H9 (cell line): ENCODE data around the gene MVP. TPM values are rescaled to one million over a fixed set of nuclear protein-coding genes. Genes with fewer than 3 reads are reported as not detected.

ENCODE experiments used
- DNase-seq: peaks from one replicate; pipeline ENCODE4 v3.0.0-alpha.2; 2017
- H2AFZ ChIP-seq: one replicate; pipeline ENCODE4 v1.6.1; 2013; ENCODE audit warnings: mild to moderate bottlenecking, low read length, control low read depth, moderate library complexity
- H2AK5ac ChIP-seq: 2 replicates; pipeline ENCODE4 v1.6.1; 2013; ENCODE audit warnings: low read length, control low read depth, mixed read lengths; ENCODE audit not compliant: insufficient read length
- H2BK120ac ChIP-seq: one replicate; pipeline ENCODE4 v1.6.1; 2013; ENCODE audit warnings: low read depth, mild to moderate bottlenecking, low read length, control low read depth, inconsistent platforms; ENCODE audit not compliant: poor library complexity, severe bottlenecking
- H2BK12ac ChIP-seq: 2 replicates; pipeline ENCODE4 v1.6.1; 2013; ENCODE audit warnings: low read length, control low read depth, mixed read lengths, low read depth; ENCODE audit not compliant: insufficient read length
- H2BK15ac ChIP-seq: 2 replicates; pipeline ENCODE4 v1.6.1; 2013; ENCODE audit warnings: low read depth, low read length, control low read depth
- H2BK20ac ChIP-seq: one replicate; pipeline ENCODE4 v1.6.1; 2013; ENCODE audit warnings: low read depth, mild to moderate bottlenecking, low read length, control low read depth, inconsistent platforms; ENCODE audit not compliant: poor library complexity, severe bottlenecking
- H2BK5ac ChIP-seq: 2 replicates; pipeline ENCODE4 v1.6.1; 2013; ENCODE audit warnings: low read length, control low read depth, mixed read lengths; ENCODE audit not compliant: insufficient read length
- H3K14ac ChIP-seq: 2 replicates; pipeline ENCODE4 v1.6.1; 2013; ENCODE audit warnings: low read length, control low read depth; ENCODE audit not compliant: insufficient read depth
- H3K18ac ChIP-seq: 2 replicates; pipeline ENCODE4 v1.6.1; 2013; ENCODE audit warnings: low read depth, mild to moderate bottlenecking, mixed read lengths, low read length, control low read depth; ENCODE audit not compliant: insufficient read length
- H3K23ac ChIP-seq: 2 replicates; pipeline ENCODE4 v1.6.1; 2013; ENCODE audit warnings: low read length, control low read depth, mixed read lengths, low read depth; ENCODE audit not compliant: insufficient read length
- H3K23me2 ChIP-seq: 2 replicates; pipeline ENCODE4 v1.6.1; 2013; ENCODE audit warnings: low read depth, mild to moderate bottlenecking, mixed read lengths, low read length, control low read depth; ENCODE audit not compliant: insufficient read length, poor library complexity, severe bottlenecking
- H3K27ac ChIP-seq: 2 replicates; pipeline ENCODE4 v1.5.1; 2013; ENCODE audit warnings: low read length, control low read depth, mixed read lengths, low read depth; ENCODE audit not compliant: insufficient read length
- H3K27me3 ChIP-seq: 2 replicates; pipeline ENCODE4 v1.6.1; 2013; ENCODE audit warnings: low read length, control low read depth, inconsistent platforms; ENCODE audit not compliant: insufficient read depth
- H3K4ac ChIP-seq: 2 replicates; pipeline ENCODE4 v1.6.1; 2013; ENCODE audit warnings: low read depth, mild to moderate bottlenecking, control low read depth, inconsistent platforms, low read length, moderate library complexity
- H3K4me1 ChIP-seq: 2 replicates; pipeline ENCODE4 v1.6.1; 2013; ENCODE audit warnings: low read length, control low read depth, inconsistent platforms; ENCODE audit not compliant: insufficient read depth
- H3K4me2 ChIP-seq: 2 replicates; pipeline ENCODE4 v1.6.1; 2013; ENCODE audit warnings: low read length, control low read depth, mixed read lengths; ENCODE audit not compliant: insufficient read length, insufficient read depth
- H3K56ac ChIP-seq: 2 replicates; pipeline ENCODE4 v1.6.1; 2013; ENCODE audit warnings: low read depth, mild to moderate bottlenecking, mixed read lengths, low read length, control low read depth; ENCODE audit not compliant: insufficient read length
- H3K79me1 ChIP-seq: 2 replicates; pipeline ENCODE4 v1.6.1; 2013; ENCODE audit warnings: low read depth, mild to moderate bottlenecking, moderate library complexity, low read length, control low read depth, inconsistent platforms; ENCODE audit not compliant: insufficient read depth, poor library complexity, severe bottlenecking
- H3K79me2 ChIP-seq: 2 replicates; pipeline ENCODE4 v1.6.1; 2013; ENCODE audit warnings: low read length, control low read depth, inconsistent platforms; ENCODE audit not compliant: insufficient read depth
- H3K9ac ChIP-seq: 2 replicates; pipeline ENCODE4 v1.6.1; 2013; ENCODE audit warnings: low read length, control low read depth, mixed read lengths; ENCODE audit not compliant: insufficient read length; ENCODE audit errors: extremely low read depth
- H3K9me3 ChIP-seq: one replicate; pipeline ENCODE4 v1.6.1; 2013; ENCODE audit warnings: low read depth, low read length, inconsistent platforms; ENCODE audit not compliant: control insufficient read depth
- H3T11ph ChIP-seq: one replicate; pipeline ENCODE4 v1.6.1; 2013; ENCODE audit warnings: mild to moderate bottlenecking, low read length, control low read depth, inconsistent platforms
- H4K20me1 ChIP-seq: one replicate; pipeline ENCODE4 v1.6.1; 2013; ENCODE audit not compliant: control insufficient read depth, insufficient read length, insufficient read depth
- H4K5ac ChIP-seq: 2 replicates; pipeline ENCODE4 v1.6.1; 2013; ENCODE audit warnings: low read depth, mild to moderate bottlenecking, mixed read lengths, low read length, control low read depth; ENCODE audit not compliant: insufficient read length
- H4K8ac ChIP-seq: replicated peaks from 2 replicates; pipeline ENCODE4 v1.6.1; 2013; ENCODE audit warnings: low read length, control low read depth, mixed read lengths, low read depth; ENCODE audit not compliant: insufficient read length
- H4K91ac ChIP-seq: 2 replicates; pipeline ENCODE4 v1.6.1; 2013; ENCODE audit warnings: low read depth, mild to moderate bottlenecking, moderate library complexity, mixed read lengths, low read length, control low read depth; ENCODE audit not compliant: insufficient read length
- H3K27ac Mint-ChIP-seq, 3 experiments: 2 replicates in 2 of 3; 3 replicates in 1 of 3; pipeline ENCODE4 v1.8.0; 2020 to 2021; ENCODE audit warnings: mixed read lengths in 3 of 3, mild to moderate bottlenecking in 1 of 3, moderate library complexity in 1 of 3
- H3K27me3 Mint-ChIP-seq: 2 replicates; pipeline ENCODE4 v1.8.0; 2021; ENCODE audit warnings: low read depth, mild to moderate bottlenecking, moderate library complexity, mixed read lengths
- H3K36me3 Mint-ChIP-seq, 3 experiments: 2 replicates in 2 of 3; 3 replicates in 1 of 3; pipeline ENCODE4 v1.8.0; 2020 to 2021; ENCODE audit warnings: low read depth in 3 of 3, mixed read lengths in 3 of 3; ENCODE audit not compliant: insufficient read depth in 1 of 3
- H3K4me1 Mint-ChIP-seq, 2 experiments: 2 replicates each; pipeline ENCODE4 v1.8.0; 2020; ENCODE audit warnings: mixed read lengths in 2 of 2
- H3K4me3 Mint-ChIP-seq, 2 experiments: 2 replicates in 1 of 2; 3 replicates in 1 of 2; pipeline ENCODE4 v1.8.0; 2020 to 2021; ENCODE audit warnings: mild to moderate bottlenecking in 2 of 2, mixed read lengths in 2 of 2, moderate library complexity in 1 of 2
- H3K9me3 Mint-ChIP-seq, 2 experiments: 2 replicates in 1 of 2; 3 replicates in 1 of 2; pipeline ENCODE4 v1.8.0; 2020; ENCODE audit warnings: mild to moderate bottlenecking in 2 of 2, mixed read lengths in 2 of 2, moderate library complexity in 1 of 2
- CTCF ChIP-seq: fragments of 200-600 bp; sonication (generic); conservative IDR thresholded peaks from 3 replicates; pipeline ENCODE4 v1.8.0; 2021; ENCODE audit warnings: antibody characterized with exemption, mild to moderate bottlenecking
- WGBS: extraction: QIAGEN DNeasy Blood & Tissue Kit; methylation state at CpG from one replicate; pipeline ENCODE4 v1.1.7; 2013; ENCODE audit warnings: missing lambda C conversion rate, low lambda C conversion rate, mixed read lengths; ENCODE audit not compliant: insufficient read length; ENCODE audit errors: extremely low coverage; 5-methylcytosine and 5-hydroxymethylcytosine counted together
- total RNA-seq: library from RNA; stranded (reverse); gene quantifications from 2 replicates; pipeline ENCODE4 v1.2.1, GENCODE V29; 2021

Gene MVP
- total RNA-seq, 1 experiment from 2014 or later = 3.1 TPM

GRCh38 chr16:29862884-29863668, 42.8 kb downstream of the MVP start, which contains the start of gene CDIPT:
Gene CDIPT, minus strand, starts transcription at chr16:29863226. Its CDS starts 369 bp downstream, at chr16:29862857.
- TF ChIP-seq CTCF = peak; percentile 65
- WGBS = no CpG with 5 or more reads among the region's 57 CpGs
- H3K27ac Mint-ChIP-seq = peak within 1 kb of the TSS; percentile 99 to 100 (median 100)

More at GRCh38 chr16:29862884-29863668, 42.8 kb downstream of the MVP start, which contains the start of gene CDIPT:
- H3K36me3 Mint-ChIP-seq = peaks cover 17 to 33% (median 30%) of the 10 kb centered on the region in 3 experiments; a peak in 6 of 7 replicates
- Histone ChIP-seq H2BK15ac (no peak within 1 kb of the TSS), H3K14ac (peak within 1 kb of the TSS; percentile 83), H2BK12ac (peak within 1 kb of the TSS; percentile 19), H2BK5ac (peak within 1 kb of the TSS; percentile 70), H3K9me3 (no peaks in the 10 kb centered on the region), H2BK120ac (peak within 1 kb of the TSS; percentile 88), H3K27ac (peak within 1 kb of the TSS; percentile 63), H3K56ac (no peak within 1 kb of the TSS), H3K4me1 (no peaks in the 10 kb centered on the region; the same call in 1 of the 2 replicates), H2BK20ac (no peak within 1 kb of the TSS), H3K79me1 (peaks cover 8% of the 10 kb centered on the region), H3K23me2 (peaks cover 9% of the 10 kb centered on the region), H4K20me1 (no peaks in the 10 kb centered on the region), H3K4me2 (peak within 1 kb of the TSS; percentile 91), H3K18ac (peak within 1 kb of the TSS; percentile 93), H2AFZ (peak within 1 kb of the TSS; percentile 66), H4K91ac (no peak within 1 kb of the TSS), H3K9ac (peak within 1 kb of the TSS; percentile 90), H4K5ac (no peak within 1 kb of the TSS), H3K23ac (no peak within 1 kb of the TSS), H3K79me2 (no peaks in the 10 kb centered on the region), H2AK5ac (no peak within 1 kb of the TSS), H3T11ph (peak within 1 kb of the TSS; percentile 81), H3K4ac (no peak within 1 kb of the TSS; the same call in 1 of the 2 replicates), H4K8ac (no peak within 1 kb of the TSS), H3K27me3 (no peaks in the 10 kb centered on the region)
- peaks cover 9 to 14% of the 10 kb centered on the region in 2 experiments for H3K4me1 Mint-ChIP-seq
- no peaks in the 10 kb centered on the region for H3K9me3 Mint-ChIP-seq
- H3K27me3 Mint-ChIP-seq = peaks cover 2% of the 10 kb centered on the region
- DNase-seq = peak; percentile 96
- H3K4me3 Mint-ChIP-seq = peak within 1 kb of the TSS; percentile 97 to 99
